GM12878 (cell line): ENCODE data around the gene BLOC1S4. TPM values are rescaled to one million over a fixed set of nuclear protein-coding genes. Genes with fewer than 3 reads are reported as not detected.

Experiments
- BACH1 ChIP-seq: fragments of 450-650 bp; IDR thresholded peaks from 2 replicates; pipeline ENCODE4 v1.6.1; 2017; ENCODE audit warnings: mild to moderate bottlenecking, borderline replicate concordance
- BCLAF1 ChIP-seq: fragments of 450-650 bp; IDR thresholded peaks from 2 replicates; pipeline ENCODE4 v1.6.1; 2017; ENCODE audit warnings: antibody characterized with exemption, mild to moderate bottlenecking, moderate library complexity
- CBFB ChIP-seq: IDR thresholded peaks from 2 replicates; pipeline ENCODE4 v1.6.1; 2016; ENCODE audit warnings: antibody characterized with exemption, low read depth
- EP300 ChIP-seq, 2 experiments: fragments of 150-350 bp in 1 of 2; IDR thresholded peaks; 2 replicates each; pipeline ENCODE4 v1.6.1; 2011 to 2012; ENCODE audit warnings: low read depth in 2 of 2, low read length in 2 of 2, borderline replicate concordance in 1 of 2, improper control_type of control experiment in 1 of 2, inconsistent platforms in 1 of 2; ENCODE audit not compliant: control insufficient read depth in 1 of 2
- FOS ChIP-seq: IDR thresholded peaks from 3 replicates; pipeline ENCODE4 v1.6.1; 2011; ENCODE audit warnings: borderline replicate concordance; ENCODE audit not compliant: insufficient read length; ENCODE audit errors: extremely low read depth
- IRF5 ChIP-seq: fragments of 450-650 bp; IDR thresholded peaks from 2 replicates; pipeline ENCODE4 v1.6.1; 2017; ENCODE audit warnings: borderline replicate concordance
- MEF2A ChIP-seq: IDR thresholded peaks from 2 replicates; pipeline ENCODE4 v1.6.1; 2011; ENCODE audit warnings: low read depth, mild to moderate bottlenecking, low read length, moderate library complexity; ENCODE audit not compliant: insufficient read depth
- MTA3 ChIP-seq: IDR thresholded peaks from 2 replicates; pipeline ENCODE4 v1.6.1; 2012; ENCODE audit warnings: low read length, inconsistent platforms, borderline replicate concordance
- NFIC ChIP-seq: IDR thresholded peaks from 2 replicates; pipeline ENCODE4 v1.6.1; 2012; ENCODE audit warnings: low read depth, mild to moderate bottlenecking, inconsistent platforms, low read length, moderate library complexity
- NFXL1 ChIP-seq: fragments of 450-650 bp; IDR thresholded peaks from 2 replicates; pipeline ENCODE4 v1.6.1; 2017; ENCODE audit warnings: antibody characterized with exemption, mild to moderate bottlenecking, borderline replicate concordance
- PBX3 ChIP-seq: IDR thresholded peaks from 2 replicates; pipeline ENCODE4 v1.6.1; 2011; ENCODE audit warnings: mild to moderate bottlenecking, low read depth, low read length, moderate library complexity; ENCODE audit not compliant: insufficient replicate concordance
- PRDM15 ChIP-seq: fragments of 450-650 bp; formaldehyde crosslinking; IDR thresholded peaks from 2 replicates; pipeline ENCODE4 v1.4.0; 2020; ENCODE audit warnings: mild to moderate bottlenecking, moderate library complexity
- SKIL ChIP-seq: fragments of 450-650 bp; IDR thresholded peaks from 2 replicates; pipeline ENCODE4 v1.6.1; 2017; ENCODE audit warnings: mild to moderate bottlenecking, low read depth, inconsistent platforms; ENCODE audit not compliant: poor library complexity, severe bottlenecking
- SREBF2 ChIP-seq: IDR thresholded peaks from 2 replicates; pipeline ENCODE4 v1.6.1; 2012; ENCODE audit warnings: mild to moderate bottlenecking, low read length
- STAT3 ChIP-seq: IDR thresholded peaks from 2 replicates; pipeline ENCODE4 v1.6.1; 2011; ENCODE audit warnings: low read depth, low read length, improper control_type of control experiment
- SUPT20H ChIP-seq: IDR thresholded peaks from 2 replicates; pipeline ENCODE4 v1.6.1; 2011; ENCODE audit warnings: low read depth, mild to moderate bottlenecking, low read length, moderate library complexity, borderline replicate concordance; ENCODE audit not compliant: control insufficient read depth
- TCF7 ChIP-seq: IDR thresholded peaks from 2 replicates; pipeline ENCODE4 v1.6.1; 2014; ENCODE audit warnings: antibody characterized with exemption, borderline replicate concordance
- ZNF207 ChIP-seq: fragments of 450-650 bp; IDR thresholded peaks from 2 replicates; pipeline ENCODE4 v1.6.1; 2014; ENCODE audit warnings: antibody characterized with exemption, mild to moderate bottlenecking, borderline replicate concordance
- ZNF622 ChIP-seq: fragments of 450-650 bp; IDR thresholded peaks from 2 replicates; pipeline ENCODE4 v1.6.1; 2017; ENCODE audit warnings: mild to moderate bottlenecking, inconsistent platforms
- polyA plus RNA-seq, 11 experiments: library from polyadenylated mRNA; depleted of rRNA in 4 of 11; unstranded in 6 of 11; stranded (reverse) in 5 of 11; fragments of >200 nt; fragmentation: Nextera tagmentation in 4 of 11; fragmentation: Illumina TruSeq in 1 of 11; extraction: Ambion mirVana in 4 of 11; extraction: Trizol in 1 of 11; gene quantifications; 1 replicate in 1 of 11; 2 replicates in 10 of 11; pipeline versions ENCODE4 v1.2.1 to v1.2.3, GENCODE V29; 2011 to 2016; ENCODE audit warnings: inconsistent platforms in 2 of 11, missing spikeins in 2 of 11, low read depth in 1 of 11
- total RNA-seq, 4 experiments: library from RNA; depleted of rRNA in 3 of 4; stranded (reverse); fragments of >200 nt in 3 of 4; fragmentation: Illumina TruSeq in 1 of 4; extraction: Trizol in 1 of 4; gene quantifications; 2 replicates each; pipeline versions ENCODE4 v1.2.1 to v1.2.3, GENCODE V29; 2013 to 2021

BLOC1S4 gene
- total and polyA plus RNA-seq, 10 of the 15 experiments (the other 5 are each of a cell fraction or from before 2014, with no cell fraction given): 2.7 to 23.8 (median 9.5) TPM

- TF ChIP-seq TCF7 (no peak), PBX3 (no peak), PRDM15 (no peak), SKIL (peak; percentile 38), ZNF622 (no peak), ZNF207 (peak; percentile 70), BACH1 (0 out of 2 replicates have a peak, but pooled peaks have one; percentile 20), IRF5 (no peak), EP300 (IDR thresholded peaks at IDR 0.05; ENCODE audit: borderline replicate concordance in 1 of 2, control insufficient read depth in 1 of 2, low read depth in 2 of 2, low read length in 2 of 2) (no peak), NFXL1 (no peak), STAT3 (no peak), MTA3 (no peak), SUPT20H (no peak), NFIC (no peak), SREBF2 (no peak), FOS (no peak), CBFB (peak; percentile 38; the same call in 1 of the 2 replicates), MEF2A (no peak), BCLAF1 (no peak)
These were observed 4.3 kb downstream of the BLOC1S4 start (continued) for GRCh38 chr4:6720202-6720699.
